ENCODE measurements around the gene ARVCF. TPM values are rescaled to one million over a fixed set of nuclear protein-coding genes. Genes with fewer than 3 reads are reported as not detected.

The ARVCF gene
- total RNA-seq, 1 experiment from 2014 or later = 11.1 TPM

- DNase-seq (ENCODE audit: low spot score) = no peak
- Histone ChIP-seq H3K36me3 (ENCODE audit: insufficient read depth, low read length, poor library complexity, severe bottlenecking) (no peaks in the 10 kb centered on the region), H3K4me3 (ENCODE audit: low read depth, low read length, poor library complexity, severe bottlenecking) (no peak overlapping the region), H3K9me3 (ENCODE audit: low read depth, low read length, poor library complexity, severe bottlenecking) (no peaks in the 10 kb centered on the region), H3K27me3 (replicated peaks; ENCODE audit: insufficient read depth, low read depth, low read length, poor library complexity) (no peaks in the 10 kb centered on the region), H3K4me1 (ENCODE audit: insufficient read depth, low read length, poor library complexity, severe bottlenecking) (peaks cover 9% of the 10 kb centered on the region), H3K27ac (ENCODE audit: low read depth, low read length, poor library complexity, severe bottlenecking) (no peak overlapping the region)
- BruUV-seq (replicated peaks) = no TSS peak
- TF ChIP-seq EZH2 (IDR thresholded peaks at IDR 0.05; ENCODE audit: borderline replicate concordance, low read depth, low read length, poor library complexity, severe bottlenecking) = no peak
- TF ChIP-seq, protein P1, sequence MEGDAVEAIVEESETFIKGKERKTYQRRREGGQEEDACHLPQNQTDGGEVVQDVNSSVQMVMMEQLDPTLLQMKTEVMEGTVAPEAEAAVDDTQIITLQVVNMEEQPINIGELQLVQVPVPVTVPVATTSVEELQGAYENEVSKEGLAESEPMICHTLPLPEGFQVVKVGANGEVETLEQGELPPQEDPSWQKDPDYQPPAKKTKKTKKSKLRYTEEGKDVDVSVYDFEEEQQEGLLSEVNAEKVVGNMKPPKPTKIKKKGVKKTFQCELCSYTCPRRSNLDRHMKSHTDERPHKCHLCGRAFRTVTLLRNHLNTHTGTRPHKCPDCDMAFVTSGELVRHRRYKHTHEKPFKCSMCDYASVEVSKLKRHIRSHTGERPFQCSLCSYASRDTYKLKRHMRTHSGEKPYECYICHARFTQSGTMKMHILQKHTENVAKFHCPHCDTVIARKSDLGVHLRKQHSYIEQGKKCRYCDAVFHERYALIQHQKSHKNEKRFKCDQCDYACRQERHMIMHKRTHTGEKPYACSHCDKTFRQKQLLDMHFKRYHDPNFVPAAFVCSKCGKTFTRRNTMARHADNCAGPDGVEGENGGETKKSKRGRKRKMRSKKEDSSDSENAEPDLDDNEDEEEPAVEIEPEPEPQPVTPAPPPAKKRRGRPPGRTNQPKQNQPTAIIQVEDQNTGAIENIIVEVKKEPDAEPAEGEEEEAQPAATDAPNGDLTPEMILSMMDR (conservative IDR thresholded peaks at IDR 0.05; ENCODE audit: low read depth, low read length) = no peak
- ChIA-PET CTCF (no interaction called here), POLR2A (ENCODE audit: low non-redundant PET) (no interaction called here)
- intact Hi-C loops (cut with micrococcal nuclease; ENCODE audit: unreplicated experiment) = loop anchor here (10.0 kb wide), 2 partner anchors 105 to 315 kb away; partner anchors contain the start of gene DGCR8
Measured at GRCh38 chr22:19979712-19980493, 36.7 kb downstream of the ARVCF start.

GRCh38 chr22:19978748-19979147, 37.9 kb downstream of the ARVCF start:
- H3K27ac ChIP-seq (ENCODE audit: low read depth, low read length, poor library complexity, severe bottlenecking) = no peak overlapping the region
- ChIA-PET POLR2A (ENCODE audit: low non-redundant PET) (no interaction called here), CTCF (no interaction called here)
- no peaks in the 10 kb centered on the region for H3K36me3 ChIP-seq (ENCODE audit: insufficient read depth, low read length, poor library complexity, severe bottlenecking)
- H3K9me3 ChIP-seq (ENCODE audit: low read depth, low read length, poor library complexity, severe bottlenecking) = no peaks in the 10 kb centered on the region
- no peak overlapping the region for H3K4me3 ChIP-seq (ENCODE audit: low read depth, low read length, poor library complexity, severe bottlenecking)
- H3K27me3 ChIP-seq (replicated peaks; ENCODE audit: insufficient read depth, low read depth, low read length, poor library complexity) = no peaks in the 10 kb centered on the region
- intact Hi-C loops (cut with micrococcal nuclease; ENCODE audit: unreplicated experiment) = loop anchor here (10.0 kb wide), 2 partner anchors 106 to 316 kb away; partner anchors contain the start of gene DGCR8
- BruUV-seq (replicated peaks) = no TSS peak
- TF ChIP-seq, protein P1 (conservative IDR thresholded peaks at IDR 0.05; ENCODE audit: low read depth, low read length) = no peak
- no peak for TF ChIP-seq EZH2 (IDR thresholded peaks at IDR 0.05; ENCODE audit: borderline replicate concordance, low read depth, low read length, poor library complexity, severe bottlenecking)
- H3K4me1 ChIP-seq (ENCODE audit: insufficient read depth, low read length, poor library complexity, severe bottlenecking) = peaks cover 16% of the 10 kb centered on the region
- no peak for DNase-seq (ENCODE audit: low spot score)

- no TSS peak for BruUV-seq (replicated peaks)
- ChIA-PET POLR2A (ENCODE audit: low non-redundant PET) (no interaction called here), CTCF (no interaction called here)
- no peak for DNase-seq (ENCODE audit: low spot score)
- Histone ChIP-seq H3K36me3 (ENCODE audit: insufficient read depth, low read length, poor library complexity, severe bottlenecking) (no peaks in the 10 kb centered on the region), H3K27ac (ENCODE audit: low read depth, low read length, poor library complexity, severe bottlenecking) (no peak overlapping the region), H3K9me3 (ENCODE audit: low read depth, low read length, poor library complexity, severe bottlenecking) (no peaks in the 10 kb centered on the region), H3K4me3 (ENCODE audit: low read depth, low read length, poor library complexity, severe bottlenecking) (no peak overlapping the region), H3K4me1 (ENCODE audit: insufficient read depth, low read length, poor library complexity, severe bottlenecking) (peaks cover 16% of the 10 kb centered on the region), H3K27me3 (replicated peaks; ENCODE audit: insufficient read depth, low read depth, low read length, poor library complexity) (no peaks in the 10 kb centered on the region)
- intact Hi-C loops (cut with micrococcal nuclease; ENCODE audit: unreplicated experiment) = loop anchor here (10.0 kb wide), 2 partner anchors 107 to 317 kb away; partner anchors contain the start of gene DGCR8
- TF ChIP-seq EZH2 (IDR thresholded peaks at IDR 0.05; ENCODE audit: borderline replicate concordance, low read depth, low read length, poor library complexity, severe bottlenecking) = no peak
- TF ChIP-seq, protein P1 (conservative IDR thresholded peaks at IDR 0.05; ENCODE audit: low read depth, low read length) = no peak
Measured at GRCh38 chr22:19977296-19978243, 39.1 kb downstream of the ARVCF start.
